Measurements from ENCODE around the gene SNED1.

Gene SNED1

GRCh38 chr2:241137276-241138190 lies 139.1 kb downstream of the SNED1 start:
- H3K9me3 ChIP-seq, result no peaks in the 10 kb centered on the region
- no peak overlapping the region for H3K4me3 ChIP-seq (ENCODE audit: low read depth in 1 of 2, low read length in 1 of 2)
- TF ChIP-seq CTCF (IDR thresholded peaks at IDR 0.05), result no peak
- H3K27ac ChIP-seq, result no peak overlapping the region
- H3K36me3 ChIP-seq, result peaks cover 17% of the 10 kb centered on the region
- no peaks in the 10 kb centered on the region for H3K27me3 ChIP-seq
- no peaks in the 10 kb centered on the region for H3K4me1 ChIP-seq (ENCODE audit: control insufficient read depth in 1 of 2, insufficient read depth in 1 of 2, low read depth in 1 of 2, low read length in 1 of 2)

GRCh38 chr2:241138471-241138870 lies 140.1 kb downstream of the SNED1 start:
- no peak for TF ChIP-seq CTCF (IDR thresholded peaks at IDR 0.05)
- no peaks in the 10 kb centered on the region for H3K9me3 ChIP-seq
- H3K4me1 ChIP-seq (ENCODE audit: control insufficient read depth in 1 of 2, insufficient read depth in 1 of 2, low read depth in 1 of 2, low read length in 1 of 2), result no peaks in the 10 kb centered on the region
- no peaks in the 10 kb centered on the region for H3K27me3 ChIP-seq
- no peak overlapping the region for H3K27ac ChIP-seq
- H3K36me3 ChIP-seq, result peaks cover 17% of the 10 kb centered on the region
- H3K4me3 ChIP-seq (ENCODE audit: low read depth in 1 of 2, low read length in 1 of 2), result no peak overlapping the region

GRCh38 chr2:241139531-241140444 lies 141.4 kb downstream of the SNED1 start:
- Histone ChIP-seq H3K36me3 (peaks cover 17% of the 10 kb centered on the region), H3K9me3 (no peaks in the 10 kb centered on the region), H3K27ac (no peak overlapping the region), H3K4me3 (ENCODE audit: low read depth in 1 of 2, low read length in 1 of 2) (no peak overlapping the region), H3K27me3 (no peaks in the 10 kb centered on the region), H3K4me1 (ENCODE audit: control insufficient read depth in 1 of 2, insufficient read depth in 1 of 2, low read depth in 1 of 2, low read length in 1 of 2) (no peaks in the 10 kb centered on the region)
- TF ChIP-seq CTCF (IDR thresholded peaks at IDR 0.05), result no peak

GRCh38 chr2:241140445-241140840 lies 142.0 kb downstream of the SNED1 start:
- no peaks in the 10 kb centered on the region for H3K9me3 ChIP-seq
- no peak overlapping the region for H3K4me3 ChIP-seq (ENCODE audit: low read depth in 1 of 2, low read length in 1 of 2)
- H3K36me3 ChIP-seq, result peaks cover 17% of the 10 kb centered on the region
- H3K27me3 ChIP-seq, result no peaks in the 10 kb centered on the region
- no peaks in the 10 kb centered on the region for H3K4me1 ChIP-seq (ENCODE audit: control insufficient read depth in 1 of 2, insufficient read depth in 1 of 2, low read depth in 1 of 2, low read length in 1 of 2)
- no peak overlapping the region for H3K27ac ChIP-seq
- no peak for TF ChIP-seq CTCF (IDR thresholded peaks at IDR 0.05)

- Histone ChIP-seq H3K27me3 (no peaks in the 10 kb centered on the region), H3K36me3 (peaks cover 11% of the 10 kb centered on the region), H3K27ac (no peak overlapping the region), H3K4me3 (ENCODE audit: low read depth in 1 of 2, low read length in 1 of 2) (no peak overlapping the region), H3K9me3 (no peaks in the 10 kb centered on the region), H3K4me1 (ENCODE audit: control insufficient read depth in 1 of 2, insufficient read depth in 1 of 2, low read depth in 1 of 2, low read length in 1 of 2) (no peaks in the 10 kb centered on the region)
- TF ChIP-seq CTCF (IDR thresholded peaks at IDR 0.05), result no peak
Measured at GRCh38 chr2:241141214-241141770, 142.9 kb downstream of the SNED1 start.

Data from neutrophil (primary cell).